Trophoblast cell (in vitro differentiated cells and primary cell): Measurements from ENCODE around the gene FASTKD2.

Source experiments
- DNase-seq, 2 donors: peaks; one replicate each; pipeline ENCODE4 v3.0.0-alpha.2; 2016
- H2AFZ ChIP-seq: 2 replicates; pipeline ENCODE4 v1.6.1; 2013; ENCODE audit warnings: low read length, moderate library complexity, mild to moderate bottlenecking; ENCODE audit not compliant: insufficient read depth, poor library complexity
- H2AK5ac ChIP-seq: 2 replicates; pipeline ENCODE4 v1.6.1; 2013; ENCODE audit warnings: mild to moderate bottlenecking, low read length
- H2BK120ac ChIP-seq: 2 replicates; pipeline ENCODE4 v1.6.1; 2013; ENCODE audit warnings: low read length, mild to moderate bottlenecking, moderate library complexity; ENCODE audit not compliant: insufficient read depth, poor library complexity
- H2BK12ac ChIP-seq: 2 replicates; pipeline ENCODE4 v1.6.1; 2013; ENCODE audit warnings: mild to moderate bottlenecking, low read length, moderate library complexity
- H2BK5ac ChIP-seq: 2 replicates; pipeline ENCODE4 v1.6.1; 2013; ENCODE audit warnings: low read length, low read depth, moderate library complexity, mild to moderate bottlenecking; ENCODE audit not compliant: poor library complexity
- H3K14ac ChIP-seq: 2 replicates; pipeline ENCODE4 v1.6.1; 2013; ENCODE audit warnings: mild to moderate bottlenecking, low read length
- H3K18ac ChIP-seq: 2 replicates; pipeline ENCODE4 v1.6.1; 2013; ENCODE audit warnings: mild to moderate bottlenecking, low read length
- H3K23ac ChIP-seq: 2 replicates; pipeline ENCODE4 v1.6.1; 2013; ENCODE audit warnings: low read length
- H3K27ac ChIP-seq: 2 replicates; pipeline ENCODE4 v1.5.1; 2013; ENCODE audit warnings: low read depth, mild to moderate bottlenecking, inconsistent platforms, low read length, moderate library complexity
- H3K27me3 ChIP-seq: 2 replicates; pipeline ENCODE4 v1.6.1; 2013; ENCODE audit warnings: inconsistent platforms, mild to moderate bottlenecking, low read length, moderate library complexity; ENCODE audit not compliant: insufficient read depth
- H3K36me3 ChIP-seq, 2 experiments: 1 replicate in 1 of 2; 2 replicates in 1 of 2; pipeline ENCODE4 v1.6.1; 2013; ENCODE audit warnings: low read length in 2 of 2, mild to moderate bottlenecking in 2 of 2, moderate library complexity in 1 of 2; ENCODE audit not compliant: insufficient read depth in 2 of 2, control insufficient read depth in 1 of 2
- H3K4ac ChIP-seq: 2 replicates; pipeline ENCODE4 v1.6.1; 2013; ENCODE audit warnings: low read depth, mild to moderate bottlenecking, low read length, moderate library complexity
- H3K4me1 ChIP-seq, 2 experiments: 1 replicate in 1 of 2; 2 replicates in 1 of 2; pipeline ENCODE4 v1.6.1; 2013; ENCODE audit warnings: low read length in 2 of 2, mild to moderate bottlenecking in 2 of 2, moderate library complexity in 1 of 2; ENCODE audit not compliant: insufficient read depth in 2 of 2, control insufficient read depth in 1 of 2
- H3K4me2 ChIP-seq: 2 replicates; pipeline ENCODE4 v1.6.1; 2013; ENCODE audit warnings: inconsistent platforms, mild to moderate bottlenecking, low read length, moderate library complexity
- H3K4me3 ChIP-seq: 2 replicates; pipeline ENCODE4 v1.5.1; 2013; ENCODE audit warnings: mild to moderate bottlenecking, low read depth, low read length, inconsistent platforms
- H3K79me1 ChIP-seq: one replicate; pipeline ENCODE4 v1.6.1; 2013; ENCODE audit warnings: low read length
- H3K79me2 ChIP-seq: 2 replicates; pipeline ENCODE4 v1.6.1; 2013; ENCODE audit warnings: low read length, mild to moderate bottlenecking; ENCODE audit not compliant: control insufficient read depth, insufficient read depth, poor library complexity
- H3K9ac ChIP-seq: 2 replicates; pipeline ENCODE4 v1.6.1; 2013; ENCODE audit warnings: mild to moderate bottlenecking, low read length
- H3K9me3 ChIP-seq: 2 replicates; pipeline ENCODE4 v1.6.1; 2013; ENCODE audit warnings: low read depth, mild to moderate bottlenecking, control low read depth, inconsistent platforms, low read length; ENCODE audit not compliant: insufficient read depth
- H4K12ac ChIP-seq: 2 replicates; pipeline ENCODE4 v1.6.1; 2013; ENCODE audit warnings: low read depth, mild to moderate bottlenecking, low read length, moderate library complexity
- H4K8ac ChIP-seq: 2 replicates; pipeline ENCODE4 v1.6.1; 2013; ENCODE audit warnings: low read depth, mild to moderate bottlenecking, low read length, moderate library complexity
- H4K91ac ChIP-seq: one replicate; pipeline ENCODE4 v1.6.1; 2013; ENCODE audit warnings: low read depth, mild to moderate bottlenecking, low read length, moderate library complexity
- WGBS: extraction: QIAGEN DNeasy Blood & Tissue Kit; methylation state at CpG from one replicate; pipeline ENCODE4 v1.1.7; 2013; ENCODE audit warnings: missing lambda C conversion rate; ENCODE audit not compliant: insufficient read length, insufficient coverage; ENCODE audit errors: extremely low coverage; 5-methylcytosine and 5-hydroxymethylcytosine counted together

Gene FASTKD2

GRCh38 chr2:206780671-206781070 is 15.3 kb downstream of the FASTKD2 start:
- no peaks in the 10 kb centered on the region for H3K79me2 ChIP-seq
- no peak overlapping the region for H3K14ac ChIP-seq
- H3K9ac ChIP-seq = no peak overlapping the region
- H3K27ac ChIP-seq = no peak overlapping the region
- H3K4me3 ChIP-seq = no peak overlapping the region
- H3K36me3 ChIP-seq = peaks cover 6 to 10% of the 10 kb centered on the region in 2 experiments
- no peak overlapping the region for H2AK5ac ChIP-seq
- no peaks in the 10 kb centered on the region for H3K27me3 ChIP-seq
- no peak for DNase-seq
- no peaks in the 10 kb centered on the region for H3K9me3 ChIP-seq
- no peak overlapping the region for H4K8ac ChIP-seq
- no peak overlapping the region for H2BK120ac ChIP-seq
- H2BK12ac ChIP-seq = no peak overlapping the region
- no peak overlapping the region for H3K4me2 ChIP-seq
- WGBS = no CpG with 5 or more reads among the region's 2 CpGs
- no peak overlapping the region for H4K12ac ChIP-seq
- H2BK5ac ChIP-seq = no peak overlapping the region
- no peak overlapping the region for H4K91ac ChIP-seq
- H2AFZ ChIP-seq = no peak overlapping the region
- no peaks in the 10 kb centered on the region for H3K4me1 ChIP-seq
- H3K79me1 ChIP-seq = no peaks in the 10 kb centered on the region
- H3K4ac ChIP-seq = no peak overlapping the region
- no peak overlapping the region for H3K23ac ChIP-seq
- H3K18ac ChIP-seq = no peak overlapping the region

DNA sequence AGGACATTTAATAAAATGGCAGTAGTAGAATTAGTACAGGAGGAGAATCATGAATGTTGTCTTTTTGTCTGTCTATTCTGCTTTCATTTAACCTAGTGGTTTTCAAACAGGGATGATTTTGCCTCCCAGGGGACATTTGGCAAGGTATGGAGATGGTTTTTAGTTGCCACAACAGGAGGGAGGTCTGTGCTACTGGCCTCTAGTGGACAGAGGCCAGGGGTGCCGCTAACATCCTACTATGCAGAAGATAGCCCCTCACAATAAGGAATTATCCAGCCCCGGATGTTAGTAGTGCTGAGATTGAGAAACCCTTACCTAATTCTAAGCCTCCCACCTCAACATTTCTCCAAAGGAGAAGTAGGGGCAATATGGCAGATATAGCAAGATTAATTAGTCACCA is 18.3 kb downstream of the FASTKD2 start:
- Histone ChIP-seq H2BK5ac (no peak overlapping the region), H4K8ac (no peak overlapping the region), H4K12ac (no peak overlapping the region), H3K9me3 (no peaks in the 10 kb centered on the region), H3K4me3 (no peak overlapping the region), H3K79me2 (no peaks in the 10 kb centered on the region), H3K4me1 (no peaks in the 10 kb centered on the region), H3K4ac (no peak overlapping the region), H3K18ac (no peak overlapping the region), H2AK5ac (no peak overlapping the region), H2BK12ac (no peak overlapping the region), H3K4me2 (no peak overlapping the region), H3K27me3 (no peaks in the 10 kb centered on the region), H3K14ac (no peak overlapping the region), H4K91ac (no peak overlapping the region), H3K23ac (no peak overlapping the region), H3K79me1 (no peaks in the 10 kb centered on the region), H3K27ac (no peak overlapping the region), H2AFZ (no peak overlapping the region), H3K36me3 (peaks cover 9 to 20% of the 10 kb centered on the region in 2 experiments), H3K9ac (no peak overlapping the region), H2BK120ac (no peak overlapping the region)
- no CpG with 5 or more reads among the region's 2 CpGs for WGBS
- peak in 1 of 2 donors; percentile 18 for DNase-seq

DNA sequence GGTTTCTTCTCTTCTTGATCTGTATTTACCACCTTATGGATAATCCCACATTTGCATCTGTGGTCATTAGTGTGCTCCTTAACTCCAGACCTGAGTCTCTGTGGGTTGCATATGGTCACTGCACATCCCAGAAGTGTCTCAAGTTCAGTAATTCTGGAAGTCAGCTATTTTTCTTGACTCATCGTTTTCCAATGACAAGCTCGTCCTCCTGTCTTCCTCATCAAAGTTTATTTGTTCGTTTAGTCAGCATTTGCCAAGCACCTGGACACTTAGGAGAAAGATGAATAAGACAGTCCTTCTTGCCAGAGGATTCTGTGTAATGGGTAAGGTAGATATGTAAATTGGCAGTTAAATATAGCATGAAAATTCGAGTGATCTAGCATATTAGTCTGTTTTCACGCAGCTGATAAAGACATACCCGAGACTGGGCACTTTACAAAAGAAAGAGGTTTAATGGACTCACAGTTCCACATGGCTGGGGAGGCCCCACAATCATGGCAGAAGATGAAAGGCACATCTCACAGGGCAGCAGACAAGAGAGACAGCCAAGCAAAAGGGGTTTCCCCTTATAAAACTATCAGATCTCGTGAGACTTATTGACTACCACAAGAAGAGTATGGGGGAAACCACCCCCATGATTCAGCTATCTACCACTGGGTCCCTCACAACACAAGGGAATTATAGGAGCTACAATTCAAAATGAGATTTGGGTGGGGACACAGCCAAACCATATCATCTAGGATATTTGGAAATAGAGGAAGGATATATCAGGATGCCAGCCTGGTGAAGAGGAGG is 19.4 kb downstream of the FASTKD2 start:
- H3K27ac ChIP-seq = no peak overlapping the region
- no peak overlapping the region for H3K4ac ChIP-seq
- H2AFZ ChIP-seq = no peak overlapping the region
- H3K18ac ChIP-seq = no peak overlapping the region
- H2BK120ac ChIP-seq = no peak overlapping the region
- no CpG with 5 or more reads among the region's 7 CpGs for WGBS
- H3K14ac ChIP-seq = no peak overlapping the region
- no peak overlapping the region for H2AK5ac ChIP-seq
- no peak overlapping the region for H2BK5ac ChIP-seq
- no peaks in the 10 kb centered on the region for H3K79me1 ChIP-seq
- no peak overlapping the region for H4K8ac ChIP-seq
- no peaks in the 10 kb centered on the region for H3K4me1 ChIP-seq
- H3K4me2 ChIP-seq = no peak overlapping the region
- no peaks in the 10 kb centered on the region for H3K9me3 ChIP-seq
- no peak overlapping the region for H2BK12ac ChIP-seq
- DNase-seq = no peak
- H3K27me3 ChIP-seq = no peaks in the 10 kb centered on the region
- no peak overlapping the region for H3K23ac ChIP-seq
- H3K4me3 ChIP-seq = no peak overlapping the region
- no peaks in the 10 kb centered on the region for H3K79me2 ChIP-seq
- no peak overlapping the region for H4K91ac ChIP-seq
- peaks cover 9 to 23% of the 10 kb centered on the region in 2 experiments for H3K36me3 ChIP-seq
- H4K12ac ChIP-seq = no peak overlapping the region
- H3K9ac ChIP-seq = no peak overlapping the region

- Histone ChIP-seq H2AFZ (no peak overlapping the region), H4K91ac (no peak overlapping the region), H3K9ac (no peak overlapping the region), H3K18ac (no peak overlapping the region), H3K9me3 (peaks cover 2% of the 10 kb centered on the region), H2AK5ac (no peak overlapping the region), H3K36me3 (peaks cover 5 to 21% of the 10 kb centered on the region in 2 experiments), H3K4me3 (no peak overlapping the region), H3K4me2 (no peak overlapping the region), H4K8ac (no peak overlapping the region), H2BK5ac (no peak overlapping the region), H3K4ac (no peak overlapping the region), H3K27ac (no peak overlapping the region), H3K14ac (no peak overlapping the region), H3K79me1 (no peaks in the 10 kb centered on the region), H3K4me1 (peaks cover 0 to under 1% of the 10 kb centered on the region in 2 experiments), H3K27me3 (no peaks in the 10 kb centered on the region), H2BK12ac (no peak overlapping the region), H3K79me2 (no peaks in the 10 kb centered on the region), H4K12ac (no peak overlapping the region), H3K23ac (no peak overlapping the region), H2BK120ac (no peak overlapping the region)
- WGBS = no CpG with 5 or more reads among the region's 3 CpGs
- DNase-seq = peak in 1 of 2 donors; percentile 55
Observed at GRCh38 chr2:206790311-206790935, 25.0 kb downstream of the FASTKD2 start.
